ENCODE data around the gene LENEP.

The LENEP gene

GRCh38 chr1:155040358-155041093 lies 47.1 kb downstream of the LENEP start:
- DNase-seq (ENCODE audit: low read depth): no peak
- no peak overlapping the region for H3K4me3 ChIP-seq (ENCODE audit: low read length)
- TF ChIP-seq CTCF (conservative IDR thresholded peaks at IDR 0.05; ENCODE audit: low read depth, low read length): no peak

- no peak for DNase-seq (ENCODE audit: low read depth)
- no peak overlapping the region for H3K4me3 ChIP-seq (ENCODE audit: low read length)
- TF ChIP-seq CTCF (conservative IDR thresholded peaks at IDR 0.05; ENCODE audit: low read depth, low read length): no peak
Observed at GRCh38 chr1:155042789-155043188, 49.4 kb downstream of the LENEP start.

GRCh38 chr1:155043301-155043702 lies 49.9 kb downstream of the LENEP start:
- DNase-seq (ENCODE audit: low read depth): no peak
- no peak for TF ChIP-seq CTCF (conservative IDR thresholded peaks at IDR 0.05; ENCODE audit: low read depth, low read length)

GRCh38 chr1:155043793-155044192 lies 50.4 kb downstream of the LENEP start:
- no peak for DNase-seq (ENCODE audit: low read depth)
- no peak for TF ChIP-seq CTCF (conservative IDR thresholded peaks at IDR 0.05; ENCODE audit: low read depth, low read length)
- H3K4me3 ChIP-seq (ENCODE audit: low read length): no peak overlapping the region

More at GRCh38 chr1:155043301-155043702, 49.9 kb downstream of the LENEP start:
- H3K4me3 ChIP-seq (ENCODE audit: low read length): no peak overlapping the region

Measured in retinal pigment epithelial cell (primary cell).